Smooth muscle cell (in vitro differentiated cells): Measurements from ENCODE around the gene TMEM236. TPM values are rescaled to one million over a fixed set of nuclear protein-coding genes. Genes with fewer than 3 reads are reported as not detected.

ENCODE experiments used
- DNase-seq: peaks from one replicate; lab custom pipeline; 2025; ENCODE audit not compliant: unreplicated experiment; lab: John Stamatoyannopoulos, UW
- H2AFZ ChIP-seq: fragments of 200-600 bp; sonication (generic); 2 replicates; pipeline ENCODE4 v1.6.0; 2016; ENCODE audit warnings: antibody characterized with exemption, low read depth, mild to moderate bottlenecking
- H3F3A ChIP-seq: fragments of 200-600 bp; sonication (generic); 2 replicates; pipeline ENCODE4 v1.6.0; 2017; ENCODE audit warnings: antibody characterized with exemption, low read depth
- H3K27ac ChIP-seq: fragments of 200-600 bp; sonication (generic); 2 replicates; pipeline ENCODE4 v1.5.1; 2016; ENCODE audit warnings: low read depth, mild to moderate bottlenecking
- H3K27me3 ChIP-seq: fragments of 200-600 bp; sonication (generic); 2 replicates; pipeline ENCODE4 v1.6.1; 2016; ENCODE audit warnings: low read depth, mild to moderate bottlenecking
- H3K36me3 ChIP-seq: fragments of 200-600 bp; sonication (generic); 2 replicates; pipeline ENCODE4 v1.5.1; 2016; ENCODE audit warnings: low read depth
- H3K4me1 ChIP-seq: fragments of 200-600 bp; sonication (generic); 2 replicates; pipeline ENCODE4 v1.5.1; 2016; ENCODE audit warnings: low read depth
- H3K4me2 ChIP-seq: fragments of 200-600 bp; sonication (generic); 2 replicates; pipeline ENCODE4 v1.6.0; 2016; ENCODE audit warnings: mild to moderate bottlenecking
- H3K4me3 ChIP-seq: fragments of 200-600 bp; sonication (generic); 2 replicates; pipeline ENCODE4 v1.5.1; 2016; ENCODE audit warnings: mild to moderate bottlenecking
- H3K79me2 ChIP-seq: fragments of 200-600 bp; sonication (generic); 2 replicates; pipeline ENCODE4 v1.6.0; 2016; ENCODE audit warnings: low read depth, mild to moderate bottlenecking
- H3K9ac ChIP-seq: fragments of 200-600 bp; sonication (generic); 2 replicates; pipeline ENCODE4 v1.6.0; 2016; ENCODE audit warnings: low read depth
- H3K9me3 ChIP-seq: fragments of 200-600 bp; sonication (generic); replicated peaks from 2 replicates; pipeline ENCODE4 v1.5.1; 2016; ENCODE audit warnings: low read depth
- H4K20me1 ChIP-seq: fragments of 200-600 bp; sonication (generic); 2 replicates; pipeline ENCODE4 v1.6.0; 2016; ENCODE audit warnings: low read depth
- WGBS: methylation state at CpG from one replicate; pipeline ENCODE4 v1.1.7; 2016; ENCODE audit warnings: low lambda C conversion rate; 5-methylcytosine and 5-hydroxymethylcytosine counted together
- polyA plus RNA-seq: library from polyadenylated mRNA; unstranded; fragments of >200 nt; fragmentation: Nextera tagmentation; extraction: Ambion mirVana; gene quantifications from 2 replicates; pipeline ENCODE4 v1.2.1, GENCODE V29; 2016
- total RNA-seq: library from RNA; depleted of rRNA; stranded (reverse); fragments of >200 nt; gene quantifications from 2 replicates; pipeline ENCODE4 v1.2.3, GENCODE V29; 2014
- TF ChIP-seq, protein P1 (sequence below): fragments of 200-600 bp; sonication (generic); IDR thresholded peaks from 2 replicates; pipeline ENCODE4 v1.5.1; 2017; ENCODE audit warnings: borderline replicate concordance, mild to moderate bottlenecking, antibody characterized with exemption; ENCODE audit not compliant: insufficient read depth, poor library complexity, severe bottlenecking

TMEM236 gene
- total and polyA plus RNA-seq, 2 experiments from 2014 or later, result 0.09 TPM; not detected in 1

DNA sequence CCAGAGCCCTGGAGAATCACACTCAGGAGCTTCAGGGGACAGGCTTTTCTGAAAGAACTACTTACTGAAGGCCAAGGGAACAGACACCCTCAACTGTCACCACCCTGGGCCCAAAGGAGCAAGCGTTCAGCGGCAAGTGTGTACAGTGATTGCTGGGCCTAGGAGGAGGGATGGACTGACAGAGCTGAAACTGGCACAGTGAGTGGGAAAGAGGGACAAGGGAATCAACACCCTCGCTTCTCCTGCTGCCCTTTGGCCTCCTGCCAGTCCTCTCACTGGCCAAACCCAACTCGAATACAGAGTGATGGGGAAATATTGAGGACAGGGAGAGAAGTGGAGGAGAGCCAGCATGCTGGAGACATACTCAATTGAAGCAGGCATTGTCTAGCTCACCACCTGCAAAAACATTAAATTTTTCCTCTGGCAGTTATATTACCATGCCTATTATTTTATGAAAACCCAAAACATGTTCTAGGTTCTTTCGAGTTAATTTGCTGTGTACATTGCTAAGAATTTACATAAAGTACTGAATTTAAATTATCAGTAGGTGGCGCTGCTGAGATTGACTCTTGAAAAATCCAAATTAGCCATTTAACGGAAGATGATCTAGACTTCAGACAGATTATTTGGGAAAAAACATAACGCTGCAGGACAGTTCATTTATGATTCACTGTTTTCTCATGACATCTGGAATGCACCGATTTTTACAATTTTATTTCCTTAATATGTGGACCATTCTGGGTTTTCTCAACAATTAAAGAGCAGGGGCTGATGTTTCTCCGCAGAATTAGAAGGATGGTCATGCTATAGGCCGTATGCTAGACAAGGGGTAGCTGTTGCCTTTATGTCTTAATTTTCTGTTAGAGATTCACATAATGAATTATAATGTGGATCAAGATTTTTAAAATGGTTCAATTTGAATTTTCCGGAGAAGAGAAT is 14.7 kb upstream of the TMEM236 start:
- Histone ChIP-seq H3K4me3 (no peak overlapping the region), H3K4me2 (no peak overlapping the region), H3K27me3 (no peaks in the 10 kb centered on the region), H3K27ac (no peak overlapping the region), H3K9me3 (no peaks in the 10 kb centered on the region), H4K20me1 (no peaks in the 10 kb centered on the region), H3K79me2 (no peaks in the 10 kb centered on the region), H3K9ac (no peak overlapping the region), H3F3A (no peaks in the 10 kb centered on the region), H3K4me1 (no peaks in the 10 kb centered on the region), H2AFZ (no peak overlapping the region), H3K36me3 (no peaks in the 10 kb centered on the region)
- TF ChIP-seq, protein P1, sequence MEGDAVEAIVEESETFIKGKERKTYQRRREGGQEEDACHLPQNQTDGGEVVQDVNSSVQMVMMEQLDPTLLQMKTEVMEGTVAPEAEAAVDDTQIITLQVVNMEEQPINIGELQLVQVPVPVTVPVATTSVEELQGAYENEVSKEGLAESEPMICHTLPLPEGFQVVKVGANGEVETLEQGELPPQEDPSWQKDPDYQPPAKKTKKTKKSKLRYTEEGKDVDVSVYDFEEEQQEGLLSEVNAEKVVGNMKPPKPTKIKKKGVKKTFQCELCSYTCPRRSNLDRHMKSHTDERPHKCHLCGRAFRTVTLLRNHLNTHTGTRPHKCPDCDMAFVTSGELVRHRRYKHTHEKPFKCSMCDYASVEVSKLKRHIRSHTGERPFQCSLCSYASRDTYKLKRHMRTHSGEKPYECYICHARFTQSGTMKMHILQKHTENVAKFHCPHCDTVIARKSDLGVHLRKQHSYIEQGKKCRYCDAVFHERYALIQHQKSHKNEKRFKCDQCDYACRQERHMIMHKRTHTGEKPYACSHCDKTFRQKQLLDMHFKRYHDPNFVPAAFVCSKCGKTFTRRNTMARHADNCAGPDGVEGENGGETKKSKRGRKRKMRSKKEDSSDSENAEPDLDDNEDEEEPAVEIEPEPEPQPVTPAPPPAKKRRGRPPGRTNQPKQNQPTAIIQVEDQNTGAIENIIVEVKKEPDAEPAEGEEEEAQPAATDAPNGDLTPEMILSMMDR, result peak; percentile 71
- 64% methylated on average over 12 of the region's 12 CpGs for WGBS
- DNase-seq, result no peak

DNA sequence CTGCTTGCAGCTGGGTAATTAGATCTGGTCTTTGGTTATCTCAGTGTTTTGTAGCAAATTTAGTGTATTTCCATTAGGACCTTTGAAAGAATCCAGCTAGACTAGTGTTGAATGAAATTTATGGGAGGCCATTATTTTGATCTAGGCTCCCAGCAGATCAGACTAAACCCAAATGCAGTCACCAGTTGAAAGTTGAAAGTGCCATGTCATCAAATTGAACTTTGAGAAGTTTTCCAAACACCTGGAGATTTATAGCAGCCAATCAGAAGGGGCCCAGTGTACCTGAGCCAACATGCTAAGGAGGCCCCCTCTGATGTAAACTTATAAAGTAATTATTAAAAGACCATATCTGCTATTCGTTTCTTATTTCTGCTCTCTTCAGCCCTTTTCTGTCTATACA is 11.3 kb upstream of the TMEM236 start:
- no peaks in the 10 kb centered on the region for H3F3A ChIP-seq
- TF ChIP-seq, protein P1, result no peak
- H4K20me1 ChIP-seq, result no peaks in the 10 kb centered on the region

DNA sequence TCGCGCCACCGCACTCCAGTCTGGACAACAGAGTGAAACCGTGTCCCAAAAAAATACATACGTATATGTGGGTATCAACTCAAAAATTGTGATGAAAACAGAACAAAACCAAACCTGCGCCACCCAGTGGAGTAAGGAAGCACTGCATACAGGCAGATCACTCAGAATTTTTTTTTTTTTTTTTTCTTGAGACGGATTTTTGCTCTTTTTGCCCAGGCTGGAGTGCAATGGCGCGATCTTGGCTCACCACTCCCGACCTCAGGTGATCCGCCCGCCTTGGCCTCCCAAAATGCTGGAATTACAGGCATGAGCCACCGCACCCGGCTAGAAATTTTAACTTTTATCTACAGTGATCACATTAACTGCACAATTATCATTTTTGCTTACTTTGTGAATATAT is 9.1 kb upstream of the TMEM236 start:
- H3K36me3 ChIP-seq, result no peaks in the 10 kb centered on the region
- no peaks in the 10 kb centered on the region for H3K9me3 ChIP-seq
- no peaks in the 10 kb centered on the region for H4K20me1 ChIP-seq
- H2AFZ ChIP-seq, result no peak overlapping the region
- peak overlapping the region; percentile 70 for H3K4me2 ChIP-seq
- no peaks in the 10 kb centered on the region for H3K27me3 ChIP-seq
- peak overlapping the region; percentile 17 for H3K4me3 ChIP-seq
- no peak overlapping the region for H3K27ac ChIP-seq
- H3K9ac ChIP-seq, result no peak overlapping the region
- 29% methylated on average over 14 of the region's 14 CpGs for WGBS
- H3K4me1 ChIP-seq, result no peaks in the 10 kb centered on the region
- no peaks in the 10 kb centered on the region for H3F3A ChIP-seq
- DNase-seq, result peak; percentile 18
- no peaks in the 10 kb centered on the region for H3K79me2 ChIP-seq
- TF ChIP-seq, protein P1, result peak; percentile 83

More for the DNA sequence above, 11.3 kb upstream of the TMEM236 start:
- Histone ChIP-seq H3K9ac (no peak overlapping the region), H3K27me3 (no peaks in the 10 kb centered on the region), H3K79me2 (no peaks in the 10 kb centered on the region), H3K4me3 (no peak overlapping the region), H3K9me3 (no peaks in the 10 kb centered on the region), H2AFZ (no peak overlapping the region), H3K4me1 (no peaks in the 10 kb centered on the region), H3K36me3 (no peaks in the 10 kb centered on the region), H3K4me2 (no peak overlapping the region), H3K27ac (no peak overlapping the region)
- no peak for DNase-seq
- WGBS, result 82% methylated on average over 1 of the region's 1 CpG
